HG03432 (cell line): Measurements from ENCODE around the gene RNF169.
"Not testable (repeated sequence)": the region's sequence is repeated elsewhere in the genome, so short reads cannot be mapped to it uniquely, and the experiment has no call there.

ENCODE experiments used
- ATAC-seq: cut with Tn5 transposase; IDR thresholded peaks from one replicate; pipeline ENCODE4 v1.9.1; 2021; ENCODE audit warnings: mild to moderate bottlenecking, moderate library complexity; ENCODE audit not compliant: unreplicated experiment

RNF169 gene

GRCh38 chr11:74726547-74727182 is 22.0 kb upstream of the RNF169 start:
- peak; percentile 74 for ATAC-seq

- no peak for ATAC-seq
These were observed 19.3 kb upstream of the RNF169 start for GRCh38 chr11:74729397-74729796.

GRCh38 chr11:74730571-74731260 is 17.9 kb upstream of the RNF169 start:
- ATAC-seq: no peak

GRCh38 chr11:74731301-74732094 is 17.2 kb upstream of the RNF169 start, which contains the start of gene CHRDL2:
TSS of gene CHRDL2 (minus strand) at chr11:74731426. CDS start at chr11:74730888, 538 bp downstream.
- no peak for ATAC-seq

- ATAC-seq: no peak
These were observed 14.1 kb upstream of the RNF169 start for GRCh38 chr11:74734559-74734925.

GRCh38 chr11:74735365-74735928 is 13.2 kb upstream of the RNF169 start:
- ATAC-seq: no peak

- no peak for ATAC-seq
These were observed 12.6 kb upstream of the RNF169 start for GRCh38 chr11:74736031-74736430.

- no peak for ATAC-seq
These were observed 8.9 kb upstream of the RNF169 start for GRCh38 chr11:74739546-74740270.

- no peak for ATAC-seq
These were observed 6.6 kb upstream of the RNF169 start for GRCh38 chr11:74742070-74742469.

- no peak for ATAC-seq
These were observed 5.0 kb upstream of the RNF169 start for GRCh38 chr11:74743640-74744039.

- ATAC-seq: no peak
These were observed 4.4 kb upstream of the RNF169 start for GRCh38 chr11:74744277-74744676.

GRCh38 chr11:74746868-74747267 is 1.8 kb upstream of the RNF169 start:
- ATAC-seq: no peak

- ATAC-seq: peak; percentile 63
These were observed 697 bp downstream of the RNF169 start for GRCh38 chr11:74749127-74749964.

- ATAC-seq: no peak
These were observed 1.3 kb downstream of the RNF169 start for GRCh38 chr11:74749965-74750296.

- ATAC-seq: not testable (repeated sequence)
These were observed 1.9 kb downstream of the RNF169 start for GRCh38 chr11:74750598-74750997.

GRCh38 chr11:74751303-74751702 is 2.7 kb downstream of the RNF169 start:
- ATAC-seq: no peak

GRCh38 chr11:74754507-74755252 is 6.0 kb downstream of the RNF169 start:
- no peak for ATAC-seq

GRCh38 chr11:74755395-74755995 is 6.8 kb downstream of the RNF169 start:
- ATAC-seq: no peak

GRCh38 chr11:74756571-74756970 is 7.9 kb downstream of the RNF169 start:
- no peak for ATAC-seq
